ENCODE measurements around the gene APBB3. TPM values are rescaled to one million over a fixed set of nuclear protein-coding genes. Genes with fewer than 3 reads are reported as not detected.

Gene APBB3
- total and polyA plus RNA-seq, 7 experiments from 2014 or later, result 6.3 to 77.8 (median 61.6) TPM

GRCh38 chr5:140555747-140556312 is 8.6 kb downstream of the APBB3 start:
- Histone ChIP-seq H3K9me3 (ENCODE audit: control insufficient read depth in 2 of 3, low read length in 3 of 3) (no peaks in the 10 kb centered on the region), H3K4me1 (ENCODE audit: control insufficient read depth in 2 of 2, insufficient read depth in 2 of 2, low read length in 2 of 2) (peaks cover 14 to 20% of the 10 kb centered on the region in 2 donors), H3K27me3 (ENCODE audit: control insufficient read depth in 2 of 2, insufficient read depth in 2 of 2, low read length in 2 of 2) (no peaks in the 10 kb centered on the region), H3K36me3 (ENCODE audit: control insufficient read depth in 2 of 3, insufficient read depth in 3 of 3, low read length in 3 of 3) (peaks cover 5 to 19% (median 5%) of the 10 kb centered on the region in 3 experiments), H3K27ac (ENCODE audit: low read depth, low read length) (peak overlapping the region; percentile 97), H3K4me3 (ENCODE audit: low read length) (peak overlapping the region; percentile 73)
- intact Hi-C loops (cut with micrococcal nuclease), result loop anchor here (1.0 to 5.0 kb wide), 5 partner anchors 8 to 444 kb away; partner anchors contain the start of genes ANKHD1 (in 2 of the 2), APBB3 (in 2 of the 2), SLC35A4 (in 2 of the 2) and IK (in 1 of the 2)
- Mint-ChIP-seq H3K4me1 (peaks cover 43 to 64% (median 54%) of the 10 kb centered on the region in 7 donors), H3K27me3 (no peaks in the 10 kb centered on the region), H3K27ac (peak overlapping the region; percentile 85 to 97 (median 91)), H3K36me3 (peaks cover 0 to 33% (median 19%) of the 10 kb centered on the region in 5 donors), H3K9me3 (peaks cover 0 to 4% (median 0%) of the 10 kb centered on the region in 11 donors), H3K4me3 (peak overlapping the region; percentile 84 to 93 (median 92))
- DNase-seq (no peak), ATAC-seq (no peak)
- CTCF ChIA-PET, result interaction anchor here (0.6 to 1.7 kb wide), 2 partner anchors 9 to 1405 kb away, joined by 3 to 6 read pairs; partner anchors contain the start of gene EIF4EBP3
- POLR2A ChIA-PET, result interaction anchor here (1.2 to 16.3 kb wide), 2 partner anchors 7 to 19 kb away, joined by 3 to 248 read pairs; partner anchors contain the start of gene EIF4EBP3

- peaks cover 51 to 73% (median 63%) of the 10 kb centered on the region in 7 donors for H3K4me1 Mint-ChIP-seq
- POLR2A ChIA-PET, result interaction anchor here (0.6 to 11.7 kb wide), 5 partner anchors 10 to 226 kb away, joined by 4 to 248 read pairs (median 4); partner anchors contain the start of genes APBB3, IK, NDUFA2 and SLC35A4
- Histone ChIP-seq H3K4me3 (ENCODE audit: low read length) (no peak overlapping the region), H3K4me1 (ENCODE audit: control insufficient read depth in 2 of 2, insufficient read depth in 2 of 2, low read length in 2 of 2) (peaks cover 14 to 23% of the 10 kb centered on the region in 2 donors), H3K27ac (ENCODE audit: low read depth, low read length) (peak overlapping the region; percentile 1), H3K27me3 (ENCODE audit: control insufficient read depth in 2 of 2, insufficient read depth in 2 of 2, low read length in 2 of 2) (no peaks in the 10 kb centered on the region), H3K36me3 (ENCODE audit: control insufficient read depth in 2 of 3, insufficient read depth in 3 of 3, low read length in 3 of 3) (peaks cover 10 to 25% (median 15%) of the 10 kb centered on the region in 3 experiments), H3K9me3 (ENCODE audit: control insufficient read depth in 2 of 3, low read length in 3 of 3) (no peaks in the 10 kb centered on the region)
- H3K4me3 Mint-ChIP-seq, result peak overlapping the region in 8 of 10 donors; percentile 2 to 47 (median 7)
- intact Hi-C loops (cut with micrococcal nuclease), result no loop called here
- ATAC-seq (no peak), DNase-seq (no peak)
- peaks cover 0 to 4% (median 0%) of the 10 kb centered on the region in 11 donors for H3K9me3 Mint-ChIP-seq
- no peaks in the 10 kb centered on the region for H3K27me3 Mint-ChIP-seq
- H3K36me3 Mint-ChIP-seq, result peaks cover 6 to 41% (median 22%) of the 10 kb centered on the region in 5 donors
- CTCF ChIA-PET, result interaction anchor here (0.6 to 1.0 kb wide), 2 partner anchors 9 to 138 kb away, joined by 3 to 4 read pairs; partner anchors contain the start of gene APBB3
- peak overlapping the region; percentile 2 to 87 (median 63) for H3K27ac Mint-ChIP-seq
Measured at GRCh38 chr5:140554454-140554853, 9.9 kb downstream of the APBB3 start.

- H3K9me3 ChIP-seq (ENCODE audit: control insufficient read depth in 2 of 3, low read length in 3 of 3), result no peaks in the 10 kb centered on the region
- Mint-ChIP-seq H3K4me1 (peaks cover 58 to 78% (median 71%) of the 10 kb centered on the region in 7 donors), H3K27ac (peak overlapping the region; percentile 16 to 87 (median 82)), H3K4me3 (peak overlapping the region in 4 of 10 donors; percentile 2 to 58 (median 31)), H3K9me3 (peaks cover 0 to 4% (median 0%) of the 10 kb centered on the region in 11 donors), H3K27me3 (no peaks in the 10 kb centered on the region), H3K36me3 (peaks cover 6 to 43% (median 22%) of the 10 kb centered on the region in 5 donors)
- H3K4me3 ChIP-seq (ENCODE audit: low read length), result no peak overlapping the region
- no peak overlapping the region for H3K27ac ChIP-seq (ENCODE audit: low read depth, low read length)
- CTCF ChIA-PET, result interaction anchor here (0.9 kb wide), 1 partner anchor 16 kb away, joined by 3 read pairs; no protein-coding TSS in a partner anchor
- peaks cover 14 to 31% of the 10 kb centered on the region in 2 donors for H3K4me1 ChIP-seq (ENCODE audit: control insufficient read depth in 2 of 2, insufficient read depth in 2 of 2, low read length in 2 of 2)
- intact Hi-C loops (cut with micrococcal nuclease), result no loop called here
- no peaks in the 10 kb centered on the region for H3K27me3 ChIP-seq (ENCODE audit: control insufficient read depth in 2 of 2, insufficient read depth in 2 of 2, low read length in 2 of 2)
- DNase-seq, result no peak
- H3K36me3 ChIP-seq (ENCODE audit: control insufficient read depth in 2 of 3, insufficient read depth in 3 of 3, low read length in 3 of 3), result peaks cover 10 to 27% (median 15%) of the 10 kb centered on the region in 3 experiments
- POLR2A ChIA-PET, result interaction anchor here (0.6 to 11.7 kb wide), 5 partner anchors 11 to 152 kb away, joined by 3 to 248 read pairs (median 4); partner anchors contain the start of genes ANKHD1, APBB3, IK and NDUFA2
- no peak for ATAC-seq
Measured at GRCh38 chr5:140553657-140554056, 10.7 kb downstream of the APBB3 start.

GRCh38 chr5:140551872-140552271 is 12.5 kb downstream of the APBB3 start:
- ChIA-PET POLR2A (interaction anchor here (0.7 to 11.7 kb wide), 4 partner anchors 12 to 95 kb away, joined by 3 to 248 read pairs (median 5); partner anchors contain the start of genes APBB3, IK, NDUFA2 and SLC35A4), CTCF (no interaction called here)
- Mint-ChIP-seq H3K27me3 (no peaks in the 10 kb centered on the region), H3K36me3 (peaks cover 6 to 40% (median 22%) of the 10 kb centered on the region in 5 donors), H3K9me3 (peaks cover 0 to 4% (median 0%) of the 10 kb centered on the region in 11 donors), H3K4me3 (no peak overlapping the region), H3K27ac (peak overlapping the region in 4 of 9 donors; percentile 13 to 99 (median 33)), H3K4me1 (peaks cover 60 to 83% (median 71%) of the 10 kb centered on the region in 7 donors)
- Histone ChIP-seq H3K4me1 (ENCODE audit: control insufficient read depth in 2 of 2, insufficient read depth in 2 of 2, low read length in 2 of 2) (peaks cover 25 to 40% of the 10 kb centered on the region in 2 donors), H3K27ac (ENCODE audit: low read depth, low read length) (no peak overlapping the region), H3K27me3 (ENCODE audit: control insufficient read depth in 2 of 2, insufficient read depth in 2 of 2, low read length in 2 of 2) (no peaks in the 10 kb centered on the region), H3K9me3 (ENCODE audit: control insufficient read depth in 2 of 3, low read length in 3 of 3) (no peaks in the 10 kb centered on the region), H3K36me3 (ENCODE audit: control insufficient read depth in 2 of 3, insufficient read depth in 3 of 3, low read length in 3 of 3) (peaks cover 10 to 27% (median 15%) of the 10 kb centered on the region in 3 experiments), H3K4me3 (ENCODE audit: low read length) (no peak overlapping the region)
- DNase-seq, result no peak
- intact Hi-C loops (cut with micrococcal nuclease), result no loop called here
- ATAC-seq, result no peak

- H3K4me1 Mint-ChIP-seq, result peaks cover 48 to 76% (median 58%) of the 10 kb centered on the region in 7 donors
- intact Hi-C loops (cut with micrococcal nuclease), result no loop called here
- POLR2A ChIA-PET, result interaction anchor here (0.8 to 11.7 kb wide), 4 partner anchors 14 to 149 kb away, joined by 3 to 248 read pairs (median 5); partner anchors contain the start of genes ANKHD1, APBB3, SLC35A4 and SRA1
Measured at GRCh38 chr5:140550147-140551079, 14.0 kb downstream of the APBB3 start.

More at GRCh38 chr5:140550147-140551079, 14.0 kb downstream of the APBB3 start:
- H3K9me3 Mint-ChIP-seq, result peaks cover 0 to 4% (median 0%) of the 10 kb centered on the region in 11 donors
- H3K27ac Mint-ChIP-seq, result peak overlapping the region; percentile 34 to 99 (median 93)
- CTCF ChIA-PET, result interaction anchor here (1.0 kb wide), 1 partner anchor 140 kb away, joined by 3 read pairs; the partner anchor contains the start of gene HARS1
- no peaks in the 10 kb centered on the region for H3K9me3 ChIP-seq (ENCODE audit: control insufficient read depth in 2 of 3, low read length in 3 of 3)
- no peaks in the 10 kb centered on the region for H3K27me3 Mint-ChIP-seq
- no peak for ATAC-seq
- peak overlapping the region; percentile 89 for H3K27ac ChIP-seq (ENCODE audit: low read depth, low read length)
- H3K4me1 ChIP-seq (ENCODE audit: control insufficient read depth in 2 of 2, insufficient read depth in 2 of 2, low read length in 2 of 2), result peaks cover 12 to 28% of the 10 kb centered on the region in 2 donors
- peaks cover 10 to 27% (median 15%) of the 10 kb centered on the region in 3 experiments for H3K36me3 ChIP-seq (ENCODE audit: control insufficient read depth in 2 of 3, insufficient read depth in 3 of 3, low read length in 3 of 3)
- H3K4me3 Mint-ChIP-seq, result peak overlapping the region in 9 of 10 donors; percentile 2 to 99 (median 16)
- H3K27me3 ChIP-seq (ENCODE audit: control insufficient read depth in 2 of 2, insufficient read depth in 2 of 2, low read length in 2 of 2), result no peaks in the 10 kb centered on the region
- H3K4me3 ChIP-seq (ENCODE audit: low read length), result no peak overlapping the region
- peaks cover 6 to 32% (median 22%) of the 10 kb centered on the region in 5 donors for H3K36me3 Mint-ChIP-seq
- no peak for DNase-seq

All from naive thymus-derived CD4-positive, alpha-beta T cell (primary cell).